Epithelial cell of esophagus (primary cell): Measurements from ENCODE around the gene CCDC40.

ENCODE experiments used
- DNase-seq: peaks from one replicate; pipeline ENCODE4 v3.0.0; 2010; ENCODE audit warnings: low read depth
- H3K4me3 ChIP-seq: 2 replicates; pipeline ENCODE4 v1.5.1; 2011; ENCODE audit warnings: mild to moderate bottlenecking, low read length, control low read depth
- TF ChIP-seq, protein P1 (sequence below): IDR thresholded peaks from 2 replicates; pipeline ENCODE4 v1.5.1; 2011; ENCODE audit warnings: low read depth, mild to moderate bottlenecking, low read length, control low read depth, inconsistent platforms; ENCODE audit not compliant: insufficient read depth; ENCODE audit errors: missing control alignments

Gene CCDC40

DNA sequence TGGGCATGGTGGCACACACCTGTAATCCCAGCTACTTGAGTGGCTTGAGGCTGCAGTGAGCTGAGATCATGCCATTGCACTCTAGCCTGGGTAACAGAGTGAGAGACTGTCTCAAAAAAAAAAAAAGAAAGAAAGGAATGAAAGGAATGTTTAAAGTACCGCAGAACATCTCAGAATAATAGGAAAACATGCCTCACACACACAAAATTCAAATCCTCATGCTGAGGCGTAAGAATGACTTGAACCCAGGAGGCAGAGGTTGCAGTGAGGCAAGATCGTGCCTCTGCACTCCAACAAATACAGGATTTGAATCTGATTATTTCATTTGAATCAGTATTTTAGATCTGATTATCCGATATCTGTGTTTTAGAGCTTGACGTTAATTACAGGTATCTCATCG, 43.6 kb downstream of the CCDC40 start:
- TF ChIP-seq, protein P1, sequence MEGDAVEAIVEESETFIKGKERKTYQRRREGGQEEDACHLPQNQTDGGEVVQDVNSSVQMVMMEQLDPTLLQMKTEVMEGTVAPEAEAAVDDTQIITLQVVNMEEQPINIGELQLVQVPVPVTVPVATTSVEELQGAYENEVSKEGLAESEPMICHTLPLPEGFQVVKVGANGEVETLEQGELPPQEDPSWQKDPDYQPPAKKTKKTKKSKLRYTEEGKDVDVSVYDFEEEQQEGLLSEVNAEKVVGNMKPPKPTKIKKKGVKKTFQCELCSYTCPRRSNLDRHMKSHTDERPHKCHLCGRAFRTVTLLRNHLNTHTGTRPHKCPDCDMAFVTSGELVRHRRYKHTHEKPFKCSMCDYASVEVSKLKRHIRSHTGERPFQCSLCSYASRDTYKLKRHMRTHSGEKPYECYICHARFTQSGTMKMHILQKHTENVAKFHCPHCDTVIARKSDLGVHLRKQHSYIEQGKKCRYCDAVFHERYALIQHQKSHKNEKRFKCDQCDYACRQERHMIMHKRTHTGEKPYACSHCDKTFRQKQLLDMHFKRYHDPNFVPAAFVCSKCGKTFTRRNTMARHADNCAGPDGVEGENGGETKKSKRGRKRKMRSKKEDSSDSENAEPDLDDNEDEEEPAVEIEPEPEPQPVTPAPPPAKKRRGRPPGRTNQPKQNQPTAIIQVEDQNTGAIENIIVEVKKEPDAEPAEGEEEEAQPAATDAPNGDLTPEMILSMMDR = no peak
- no peak for DNase-seq
- no peak overlapping the region for H3K4me3 ChIP-seq

DNA sequence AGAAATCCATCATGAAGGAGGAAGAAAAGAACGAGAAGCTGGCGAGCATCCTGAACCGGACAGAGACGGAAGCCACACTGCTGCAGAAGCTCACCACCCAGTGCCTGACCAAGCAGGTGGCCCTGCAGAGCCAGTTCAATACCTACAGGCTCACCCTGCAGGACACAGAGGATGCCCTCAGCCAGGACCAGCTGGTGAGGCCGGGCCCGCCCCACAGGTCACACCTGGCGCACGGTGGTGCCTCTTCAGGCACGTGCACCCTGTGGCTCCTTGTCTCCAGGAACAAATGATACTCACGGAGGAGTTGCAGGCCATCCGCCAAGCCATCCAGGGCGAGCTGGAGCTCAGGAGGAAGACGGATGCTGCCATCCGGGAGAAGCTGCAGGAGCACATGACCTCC, 45.2 kb downstream of the CCDC40 start:
- no peak overlapping the region for H3K4me3 ChIP-seq
- no peak for DNase-seq
- TF ChIP-seq, protein P1 = no peak

DNA sequence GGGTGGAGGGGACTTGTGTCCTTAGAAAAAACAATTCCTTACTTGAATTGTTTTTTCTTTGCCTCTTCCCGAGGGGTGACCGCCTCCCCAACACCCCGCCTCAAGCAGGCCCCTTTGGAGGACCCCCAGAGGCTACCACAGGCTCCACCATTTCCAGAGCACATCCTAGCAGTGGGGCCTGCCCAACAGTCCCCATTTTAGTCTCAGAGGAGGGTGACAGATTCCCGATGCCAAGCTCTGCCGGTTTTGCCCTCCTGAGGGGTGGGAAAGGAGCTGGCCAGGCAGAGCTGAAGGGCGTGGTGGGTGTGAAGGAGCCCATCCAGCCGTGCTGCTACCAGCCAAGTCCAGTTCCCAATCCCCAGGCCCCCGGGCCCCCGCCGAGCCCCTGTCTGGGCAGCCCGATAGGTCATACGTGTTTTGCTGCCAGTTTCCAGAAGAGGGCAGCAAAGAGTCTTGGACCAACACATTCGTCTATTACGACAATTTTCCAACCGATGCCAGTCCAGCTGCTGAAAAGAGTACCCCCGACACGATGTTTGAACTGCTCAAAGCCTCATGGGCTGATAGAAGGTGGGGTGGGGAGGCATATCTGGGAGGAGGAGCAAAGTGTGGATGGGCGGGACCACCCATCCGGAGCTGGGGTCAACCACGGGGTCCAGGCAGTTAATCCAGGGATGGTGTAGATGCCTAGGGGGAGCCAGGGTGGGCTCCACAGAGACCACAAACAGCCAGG, 46.1 kb downstream of the CCDC40 start:
- DNase-seq = peak; percentile 75
- TF ChIP-seq, protein P1 = peak; percentile 80
- no peak overlapping the region for H3K4me3 ChIP-seq

DNA sequence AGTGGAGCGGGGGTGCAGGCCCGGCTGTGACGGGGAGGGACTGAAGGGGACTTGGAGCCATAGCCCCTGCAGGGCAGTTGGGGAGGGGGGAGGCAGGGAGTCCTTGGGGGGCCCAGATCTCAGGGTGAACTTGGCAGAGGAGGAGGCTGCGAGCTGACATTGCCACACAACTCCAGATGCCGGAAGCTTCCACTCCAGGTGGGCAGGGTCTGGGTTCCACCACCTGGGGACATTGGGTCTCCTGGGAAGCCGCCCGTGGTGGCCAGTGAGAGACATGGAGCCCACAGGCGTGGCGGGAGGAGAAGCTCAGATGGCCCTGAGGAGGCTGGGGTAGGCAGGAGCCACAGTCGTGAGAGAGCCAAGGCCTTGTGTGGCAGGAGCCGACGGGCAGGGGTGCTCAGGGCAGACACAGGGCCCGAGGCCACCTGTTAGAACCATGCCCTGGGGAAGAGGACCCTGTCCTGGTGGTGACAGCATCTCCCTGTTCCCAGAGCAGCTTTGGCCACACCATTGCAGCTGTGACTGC, 46.8 kb downstream of the CCDC40 start:
- no peak for DNase-seq
- no peak overlapping the region for H3K4me3 ChIP-seq
- TF ChIP-seq, protein P1 = no peak

DNA sequence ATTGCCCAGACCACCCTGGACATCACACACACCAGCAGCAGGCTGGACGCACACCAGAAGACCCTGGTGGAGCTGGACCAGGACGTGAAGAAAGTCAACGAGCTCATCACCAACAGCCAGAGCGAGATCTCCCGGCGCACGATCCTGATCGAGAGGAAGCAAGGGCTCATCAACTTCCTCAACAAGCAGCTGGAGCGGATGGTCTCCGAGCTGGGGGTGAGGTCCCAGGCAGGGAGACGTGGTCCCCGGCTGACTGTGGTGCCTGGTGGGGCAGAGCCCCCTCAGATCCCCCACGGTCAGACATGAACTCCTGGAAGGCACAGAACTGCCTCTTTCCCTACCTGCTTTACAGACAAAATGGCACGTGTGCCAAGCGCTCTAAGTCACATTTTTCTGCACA, 48.3 kb downstream of the CCDC40 start:
- TF ChIP-seq, protein P1 = no peak
- DNase-seq = no peak
- no peak overlapping the region for H3K4me3 ChIP-seq

DNA sequence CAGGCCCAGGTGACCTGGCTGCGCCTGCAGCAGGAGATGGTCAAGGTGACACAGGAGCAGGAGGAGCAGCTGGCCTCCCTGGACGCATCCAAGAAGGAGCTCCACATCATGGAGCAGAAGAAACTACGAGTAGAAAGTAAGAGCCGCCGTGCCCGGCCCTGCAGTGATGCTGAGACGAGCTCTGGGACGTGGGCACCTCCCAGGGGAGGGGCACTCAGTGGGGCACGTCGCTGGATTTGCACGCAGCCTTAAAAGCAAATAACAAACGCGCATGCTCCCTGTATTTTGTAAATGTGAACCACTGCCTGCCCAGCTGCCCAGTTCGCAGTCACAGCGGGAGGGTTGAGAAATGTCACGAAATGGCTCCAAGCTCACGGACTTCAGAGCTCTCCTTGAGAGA, 49.6 kb downstream of the CCDC40 start:
- TF ChIP-seq, protein P1 = no peak
- DNase-seq = no peak
- H3K4me3 ChIP-seq = no peak overlapping the region

DNA sequence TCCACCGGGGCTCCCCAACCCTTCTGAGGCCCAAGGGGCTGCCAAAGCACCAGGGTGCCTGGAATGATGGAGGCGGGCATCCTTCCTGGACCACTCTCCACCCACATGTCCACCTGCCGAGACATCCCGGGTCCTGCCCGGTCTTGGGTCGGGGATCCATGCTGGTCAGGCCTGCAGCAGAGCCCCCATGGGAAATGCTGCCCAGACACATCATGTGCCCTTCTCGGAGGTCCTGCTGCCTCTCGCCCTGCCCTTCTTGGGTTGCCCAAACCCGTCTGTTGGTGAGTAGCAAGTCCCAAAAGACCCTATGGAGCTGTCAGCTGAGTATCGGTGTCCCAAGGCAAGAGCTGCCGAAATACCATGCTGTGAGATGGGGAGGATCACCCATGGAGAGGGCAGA, 50.2 kb downstream of the CCDC40 start:
- no peak for DNase-seq
- H3K4me3 ChIP-seq = no peak overlapping the region
- TF ChIP-seq, protein P1 = no peak
